MCF 10A (cell line): Measurements from ENCODE around the gene CLDN24. TPM values are rescaled to one million over a fixed set of nuclear protein-coding genes. Genes with fewer than 3 reads are reported as not detected.

Experiments used
- BruUV-seq: library from RNA; stranded (reverse); fragments of 400-500 nt; replicated peaks from 2 replicates; lab custom pipeline; 2021; lab: Mats Ljungman, UMichigan
- CTCF ChIA-PET: fragments of 300-600 bp; sonication (Branson Sonifier 250); formaldehyde crosslinking; extraction: SDS; loops from one replicate; lab custom pipeline; 2021; ENCODE audit warnings: antibody characterized with exemption, inconsistent platforms; lab: Yijun Ruan, JAX
- POLR2A ChIA-PET: fragments of 300-600, 350-650 bp; sonication (Branson Sonifier 250); formaldehyde crosslinking; extraction: SDS; loops from one replicate; lab custom pipeline; 2020; ENCODE audit warnings: antibody characterized with exemption, inconsistent platforms; lab: Yijun Ruan, JAX
- DNase-seq: peaks from one replicate; pipeline ENCODE4 v3.0.0-alpha.2; 2018; ENCODE audit not compliant: unreplicated experiment
- H3K27ac Mint-ChIP-seq: one replicate; pipeline ENCODE4 v1.8.0; 2022; ENCODE audit warnings: mild to moderate bottlenecking, low read depth, mixed read lengths; ENCODE audit not compliant: unreplicated experiment
- H3K27me3 Mint-ChIP-seq: one replicate; pipeline ENCODE4 v1.8.0; 2022; ENCODE audit warnings: mixed read lengths; ENCODE audit not compliant: insufficient read depth, unreplicated experiment
- H3K36me3 Mint-ChIP-seq: one replicate; pipeline ENCODE4 v1.8.0; 2022; ENCODE audit warnings: mild to moderate bottlenecking, moderate library complexity, mixed read lengths; ENCODE audit not compliant: insufficient read depth, unreplicated experiment
- H3K4me1 Mint-ChIP-seq: one replicate; pipeline ENCODE4 v1.8.0; 2022; ENCODE audit warnings: mixed read lengths; ENCODE audit not compliant: insufficient read depth, unreplicated experiment
- H3K4me3 Mint-ChIP-seq: one replicate; pipeline ENCODE4 v1.8.0; 2022; ENCODE audit warnings: mild to moderate bottlenecking, moderate library complexity, mixed read lengths; ENCODE audit not compliant: unreplicated experiment
- H3K9me3 Mint-ChIP-seq: one replicate; pipeline ENCODE4 v1.8.0; 2022; ENCODE audit warnings: mixed read lengths; ENCODE audit not compliant: unreplicated experiment
- CTCF ChIP-seq: fragments of 200-600 bp; IDR thresholded peaks from one replicate; pipeline ENCODE4 v1.8.0; 2022; ENCODE audit warnings: antibody characterized with exemption, mild to moderate bottlenecking; ENCODE audit not compliant: unreplicated experiment
- intact Hi-C: fragments of 100-400 bp; cut with micrococcal nuclease; formaldehyde crosslinking; loops from 2 replicates; pipeline ENCODE4 v1.14.1; 2022
- total RNA-seq: library from RNA; stranded (reverse); gene quantifications from 2 replicates; pipeline ENCODE4 v1.2.3, GENCODE V29; 2022

Gene CLDN24
- total RNA-seq, 1 experiment from 2014 or later, result not detected

- Mint-ChIP-seq H3K9me3 (no peaks in the 10 kb centered on the region), H3K36me3 (peaks cover 41% of the 10 kb centered on the region), H3K27me3 (no peaks in the 10 kb centered on the region), H3K4me3 (no peak overlapping the region), H3K4me1 (no peaks in the 10 kb centered on the region), H3K27ac (no peak overlapping the region)
- no TSS peak for BruUV-seq
- intact Hi-C loops, result no loop called here
- TF ChIP-seq CTCF, result no peak
- no peak for DNase-seq
- ChIA-PET CTCF (interaction anchor here (1.0 kb wide), 1 partner anchor 92 kb away, joined by 3 read pairs; no protein-coding TSS in a partner anchor), POLR2A (no interaction called here)
Observed at GRCh38 chr4:183314806-183315205, 7.4 kb downstream of the CLDN24 start.

GRCh38 chr4:183314336-183314735, 7.9 kb downstream of the CLDN24 start:
- peaks cover 36% of the 10 kb centered on the region for H3K36me3 Mint-ChIP-seq
- H3K27ac Mint-ChIP-seq, result no peak overlapping the region
- no peak for DNase-seq
- ChIA-PET CTCF (no interaction called here), POLR2A (no interaction called here)
- no peak for TF ChIP-seq CTCF
- no peaks in the 10 kb centered on the region for H3K27me3 Mint-ChIP-seq
- intact Hi-C loops, result no loop called here
- H3K9me3 Mint-ChIP-seq, result no peaks in the 10 kb centered on the region
- H3K4me3 Mint-ChIP-seq, result no peak overlapping the region
- no peaks in the 10 kb centered on the region for H3K4me1 Mint-ChIP-seq
- no TSS peak for BruUV-seq

GRCh38 chr4:183312841-183313240, 9.4 kb downstream of the CLDN24 start:
- TF ChIP-seq CTCF, result no peak
- BruUV-seq, result no TSS peak
- no peak overlapping the region for H3K4me3 Mint-ChIP-seq
- ChIA-PET CTCF (interaction anchor here (1.1 kb wide), 1 partner anchor 86 kb away, joined by 3 read pairs; no protein-coding TSS in a partner anchor), POLR2A (no interaction called here)
- no peaks in the 10 kb centered on the region for H3K27me3 Mint-ChIP-seq
- intact Hi-C loops, result no loop called here
- H3K4me1 Mint-ChIP-seq, result no peaks in the 10 kb centered on the region
- DNase-seq, result no peak
- peaks cover 32% of the 10 kb centered on the region for H3K36me3 Mint-ChIP-seq
- no peak overlapping the region for H3K27ac Mint-ChIP-seq
- no peaks in the 10 kb centered on the region for H3K9me3 Mint-ChIP-seq

GRCh38 chr4:183306811-183307210, 15.4 kb downstream of the CLDN24 start:
- DNase-seq, result no peak
- Mint-ChIP-seq H3K4me1 (no peaks in the 10 kb centered on the region), H3K27ac (no peak overlapping the region), H3K4me3 (no peak overlapping the region), H3K36me3 (peaks cover 4% of the 10 kb centered on the region), H3K9me3 (no peaks in the 10 kb centered on the region), H3K27me3 (no peaks in the 10 kb centered on the region)
- ChIA-PET POLR2A (interaction anchor here (0.6 to 0.9 kb wide), 2 partner anchors 11 to 234 kb away, joined by 3 read pairs; no protein-coding TSS in a partner anchor), CTCF (interaction anchor here (0.7 kb wide), 1 partner anchor 313 kb away, joined by 5 read pairs; no protein-coding TSS in a partner anchor)
- no TSS peak for BruUV-seq
- no peak for TF ChIP-seq CTCF
- intact Hi-C loops, result no loop called here
